CD4-positive, alpha-beta T cell (primary cell): ENCODE results near the gene RFPL1. TPM values are rescaled to one million over a fixed set of nuclear protein-coding genes. Genes with fewer than 3 reads are reported as not detected.
"Not testable (repeated sequence)": the region's sequence is repeated elsewhere in the genome, so short reads cannot be mapped to it uniquely, and the experiment has no call there.

ENCODE experiments used
- ATAC-seq: fragments of 200-7000 bp; cut with Tn5 transposase; one replicate; pipeline ENCODE4 v1.10.0; 2022; ENCODE audit warnings: mild to moderate bottlenecking; ENCODE audit not compliant: poor library complexity
- CTCF ChIA-PET: fragments of 350-600 bp; sonication (Branson Sonifier 250); formaldehyde crosslinking; loops from one replicate; lab custom pipeline; 2021; ENCODE audit warnings: antibody characterized with exemption, inconsistent platforms; lab: Charles Lee
- POLR2A ChIA-PET: fragments of 350-600 bp; sonication (Branson Sonifier 250); formaldehyde crosslinking; loops from one replicate; lab custom pipeline; 2021; ENCODE audit warnings: antibody characterized with exemption, inconsistent platforms; lab: Charles Lee
- DNase-seq, 14 experiments: peaks; one replicate each; pipeline ENCODE4 v3.0.0-alpha.2; 2013 to 2020; ENCODE audit warnings: mixed read lengths in 2 of 14
- H3K27ac ChIP-seq, 2 donors: one replicate each; pipeline versions ENCODE4 v1.5.1 to v1.7.0; 2013; ENCODE audit warnings: low read length in 2 of 2, low read depth in 1 of 2, mild to moderate bottlenecking in 1 of 2
- H3K27me3 ChIP-seq, 2 experiments: 1 replicate in 1 of 2; 2 replicates in 1 of 2; pipeline versions ENCODE4 v1.6.1 to v1.7.0; 2013; ENCODE audit warnings: low read length in 2 of 2, control low read depth in 1 of 2, mild to moderate bottlenecking in 1 of 2, moderate library complexity in 1 of 2; ENCODE audit not compliant: insufficient read depth in 2 of 2, control insufficient read depth in 1 of 2
- H3K36me3 ChIP-seq: one replicate; pipeline ENCODE4 v1.6.1; 2013; ENCODE audit warnings: low read length, control low read depth; ENCODE audit not compliant: insufficient read depth
- H3K4me1 ChIP-seq: one replicate; pipeline ENCODE4 v1.6.1; 2013; ENCODE audit warnings: low read length, control low read depth; ENCODE audit not compliant: insufficient read depth
- H3K4me3 ChIP-seq: one replicate; pipeline ENCODE4 v1.5.1; 2013; ENCODE audit warnings: mild to moderate bottlenecking, low read length, moderate library complexity
- H3K9me3 ChIP-seq, 2 experiments: 1 replicate in 1 of 2; 2 replicates in 1 of 2; pipeline versions ENCODE4 v1.6.1 to v1.7.0; 2013; ENCODE audit warnings: low read length in 2 of 2, mild to moderate bottlenecking in 2 of 2, control low read depth in 1 of 2, moderate library complexity in 1 of 2; ENCODE audit not compliant: control insufficient read depth in 1 of 2, insufficient read depth in 1 of 2
- H3K27ac Mint-ChIP-seq: one replicate; pipeline ENCODE4 v1.8.0; 2020; ENCODE audit warnings: mixed read lengths
- H3K27me3 Mint-ChIP-seq: one replicate; pipeline ENCODE4 v1.8.0; 2021; ENCODE audit warnings: mixed read lengths
- H3K36me3 Mint-ChIP-seq: one replicate; pipeline ENCODE4 v1.8.0; 2021; ENCODE audit warnings: low read depth, mixed read lengths
- H3K4me1 Mint-ChIP-seq: one replicate; pipeline ENCODE4 v1.8.0; 2021; ENCODE audit warnings: low read depth, mixed read lengths
- H3K4me3 Mint-ChIP-seq: one replicate; pipeline ENCODE4 v1.8.0; 2020; ENCODE audit warnings: mild to moderate bottlenecking, mixed read lengths
- H3K9me3 Mint-ChIP-seq: one replicate; pipeline ENCODE4 v1.8.0; 2020; ENCODE audit warnings: mixed read lengths
- CTCF ChIP-seq: fragments of 200-600 bp; IDR thresholded peaks from one replicate; pipeline ENCODE4 v1.8.0; 2022; ENCODE audit warnings: antibody characterized with exemption, mild to moderate bottlenecking
- intact Hi-C, 2 experiments: fragments of 100-400 bp; cut with DNase I in 1 of 2; cut with micrococcal nuclease in 1 of 2; formaldehyde crosslinking; loops; one replicate each; pipeline versions ENCODE4 v1.15.1 to v1.9.0; 2023 to 2025; cut with DNase I, micrococcal nuclease
- polyA plus RNA-seq, 2 donors: library from polyadenylated mRNA; unstranded; fragments of 120-200 nt; gene quantifications; one replicate each; pipeline ENCODE4 v1.2.1, GENCODE V29; 2013
- total RNA-seq, 174 experiments: library from RNA in 2 of 174; stranded (reverse) in 2 of 174; gene quantifications; one replicate each; pipeline ENCODE4 v1.2.3 and lab custom pipeline; 2021 to 2026

Gene RFPL1
- total RNA-seq (not detected), total RNA-seq (lab: John Stamatoyannopoulos, UW) (0 to 0.40 (median 0) reads per million in 172 experiments)
- polyA plus RNA-seq (2013, experiment 1 of 2): 0.04 TPM
- 0.12 TPM for polyA plus RNA-seq (2013, experiment 2 of 2)

- H3K4me1 ChIP-seq, H3K4me3 Mint-ChIP-seq, H3K27ac Mint-ChIP-seq, H3K27me3 ChIP-seq, ATAC-seq, H3K9me3 Mint-ChIP-seq, H3K4me1 Mint-ChIP-seq, CTCF ChIA-PET, H3K4me3 ChIP-seq, H3K36me3 ChIP-seq, DNase-seq, intact Hi-C loops, H3K36me3 Mint-ChIP-seq, H3K27ac ChIP-seq, H3K9me3 ChIP-seq, POLR2A ChIA-PET: not testable (repeated sequence)
- H3K27me3 Mint-ChIP-seq: peaks cover 33% of the 10 kb centered on the region
Measured at GRCh38 chr22:29438283-29438682, at the start of gene RFPL1. Gene RFPL1, plus strand, starts transcription at chr22:29438583.

DNA sequence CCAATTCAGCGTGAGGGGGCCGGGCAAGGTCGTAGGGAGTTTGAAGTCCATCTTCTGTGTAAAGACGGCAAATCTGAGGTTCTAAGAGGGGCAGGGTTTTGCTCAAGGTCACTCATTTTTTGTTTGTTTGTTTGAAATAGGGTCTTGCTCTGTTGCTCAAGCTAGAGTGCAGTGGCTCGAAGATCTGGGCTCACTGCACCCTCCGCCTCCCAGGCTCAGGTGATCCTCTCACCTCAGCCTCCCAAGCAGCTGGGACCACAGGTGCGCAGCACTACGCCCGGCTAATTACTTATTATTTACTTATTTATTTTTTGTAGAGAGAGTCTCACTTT, 49.7 kb upstream of the RFPL1 start:
- no peak for DNase-seq
- peak overlapping the region; percentile 96 for H3K4me3 Mint-ChIP-seq
- peaks cover 48% of the 10 kb centered on the region for H3K4me1 ChIP-seq

GRCh38 chr22:29390270-29390669, 48.1 kb upstream of the RFPL1 start:
- no peaks in the 10 kb centered on the region for H3K27me3 Mint-ChIP-seq
- peaks cover 46% of the 10 kb centered on the region for H3K4me1 Mint-ChIP-seq

More for the DNA sequence above, 49.7 kb upstream of the RFPL1 start:
- Mint-ChIP-seq H3K27ac (peak overlapping the region; percentile 85), H3K9me3 (no peaks in the 10 kb centered on the region), H3K36me3 (peaks cover 19% of the 10 kb centered on the region), H3K27me3 (no peaks in the 10 kb centered on the region), H3K4me1 (peaks cover 51% of the 10 kb centered on the region)
- H3K27ac ChIP-seq: peak overlapping the region; percentile 34 to 80
- H3K4me3 ChIP-seq: peak overlapping the region; percentile 91
- no peaks in the 10 kb centered on the region for H3K27me3 ChIP-seq
- H3K36me3 ChIP-seq: peaks cover 7% of the 10 kb centered on the region
- peak; percentile 4 for ATAC-seq
- no peak for TF ChIP-seq CTCF
- no peaks in the 10 kb centered on the region for H3K9me3 ChIP-seq
- intact Hi-C loops: loop anchor here in 1 of 2 experiments (2.0 to 10.0 kb wide), 4 partner anchors 82 to 449 kb away; partner anchors contain the start of genes ASCC2, EWSR1, GAS2L1 and RHBDD3
- CTCF ChIA-PET: no interaction called here
- POLR2A ChIA-PET: interaction anchor here (1.1 kb wide), 1 partner anchor 165 kb away, joined by 7 read pairs; the partner anchor contains the start of gene THOC5

More at GRCh38 chr22:29390270-29390669, 48.1 kb upstream of the RFPL1 start:
- no peak for TF ChIP-seq CTCF
- ATAC-seq (no peak), DNase-seq (no peak)
- CTCF ChIA-PET: no interaction called here
- H3K9me3 ChIP-seq: no peaks in the 10 kb centered on the region
- POLR2A ChIA-PET: no interaction called here
- no peak overlapping the region for H3K27ac Mint-ChIP-seq
- intact Hi-C loops: loop anchor here (10.0 kb wide), 3 partner anchors 85 to 695 kb away; partner anchors contain the start of gene HORMAD2 (in 1 of the 2)
- H3K36me3 ChIP-seq: no peaks in the 10 kb centered on the region
- H3K4me3 ChIP-seq: no peak overlapping the region
- no peak overlapping the region for H3K27ac ChIP-seq
- no peak overlapping the region for H3K4me3 Mint-ChIP-seq
- peaks cover 13% of the 10 kb centered on the region for H3K36me3 Mint-ChIP-seq
- H3K9me3 Mint-ChIP-seq: no peaks in the 10 kb centered on the region
- peaks cover 42% of the 10 kb centered on the region for H3K4me1 ChIP-seq
- H3K27me3 ChIP-seq: no peaks in the 10 kb centered on the region
